ENCODE data around the gene BRD7.

DNA sequence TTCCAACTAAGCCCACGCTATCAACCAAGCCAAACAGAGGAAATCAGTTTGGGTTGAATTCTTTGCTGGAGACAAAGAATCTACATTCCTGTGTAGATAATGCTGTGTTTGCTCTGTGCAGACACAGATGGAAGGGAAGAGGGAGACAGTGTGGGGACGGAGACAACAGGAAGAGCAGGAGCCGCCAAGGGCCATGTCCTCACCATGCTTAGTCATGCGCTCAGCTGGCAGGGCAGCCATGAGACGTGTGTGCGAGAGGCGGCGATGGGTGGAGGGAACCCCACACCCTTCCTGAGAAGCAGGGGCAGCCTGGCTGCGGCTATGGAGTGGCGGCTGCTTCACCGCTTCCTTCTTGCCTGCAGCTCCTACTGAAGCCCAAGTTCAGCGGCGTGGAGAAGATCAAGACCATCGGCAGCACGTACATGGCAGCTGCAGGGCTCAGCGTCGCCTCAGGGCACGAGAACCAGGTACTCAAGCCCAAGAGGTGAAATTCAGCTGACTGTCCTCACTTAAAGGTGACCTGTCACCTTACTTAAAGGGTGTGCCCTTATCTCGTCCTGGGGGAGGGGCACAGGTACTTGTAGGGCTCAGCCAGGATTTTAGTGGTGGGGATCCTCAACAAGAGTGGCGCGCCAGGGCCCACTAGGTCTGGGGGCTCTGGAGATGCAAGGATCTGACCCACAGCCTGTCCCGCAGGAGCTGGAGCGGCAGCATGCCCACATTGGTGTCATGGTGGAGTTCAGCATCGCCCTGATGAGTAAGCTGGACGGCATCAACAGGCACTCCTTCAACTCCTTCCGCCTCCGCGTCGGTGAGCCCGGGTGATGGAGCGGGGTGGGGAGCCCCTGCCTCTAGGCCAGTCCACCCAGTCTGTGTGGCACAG lies 55.0 kb downstream of the BRD7 start:
- TF ChIP-seq POLR2AphosphoS5 (IDR thresholded peaks at IDR 0.05): no peak
- no peak for TF ChIP-seq POLR2A (IDR thresholded peaks at IDR 0.05)
- TF ChIP-seq, protein P1, sequence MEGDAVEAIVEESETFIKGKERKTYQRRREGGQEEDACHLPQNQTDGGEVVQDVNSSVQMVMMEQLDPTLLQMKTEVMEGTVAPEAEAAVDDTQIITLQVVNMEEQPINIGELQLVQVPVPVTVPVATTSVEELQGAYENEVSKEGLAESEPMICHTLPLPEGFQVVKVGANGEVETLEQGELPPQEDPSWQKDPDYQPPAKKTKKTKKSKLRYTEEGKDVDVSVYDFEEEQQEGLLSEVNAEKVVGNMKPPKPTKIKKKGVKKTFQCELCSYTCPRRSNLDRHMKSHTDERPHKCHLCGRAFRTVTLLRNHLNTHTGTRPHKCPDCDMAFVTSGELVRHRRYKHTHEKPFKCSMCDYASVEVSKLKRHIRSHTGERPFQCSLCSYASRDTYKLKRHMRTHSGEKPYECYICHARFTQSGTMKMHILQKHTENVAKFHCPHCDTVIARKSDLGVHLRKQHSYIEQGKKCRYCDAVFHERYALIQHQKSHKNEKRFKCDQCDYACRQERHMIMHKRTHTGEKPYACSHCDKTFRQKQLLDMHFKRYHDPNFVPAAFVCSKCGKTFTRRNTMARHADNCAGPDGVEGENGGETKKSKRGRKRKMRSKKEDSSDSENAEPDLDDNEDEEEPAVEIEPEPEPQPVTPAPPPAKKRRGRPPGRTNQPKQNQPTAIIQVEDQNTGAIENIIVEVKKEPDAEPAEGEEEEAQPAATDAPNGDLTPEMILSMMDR (IDR thresholded peaks at IDR 0.05): no peak
